Uterine smooth muscle cell (primary cell): ENCODE data around the gene NOP14. TPM values are rescaled to one million over a fixed set of nuclear protein-coding genes. Genes with fewer than 3 reads are reported as not detected.

ENCODE experiments used
- total RNA-seq: library from RNA; depleted of rRNA; stranded (reverse); fragments of >200 nt; gene quantifications from 2 replicates; pipeline ENCODE4 v1.2.3, GENCODE V29; 2014

The NOP14 gene
- total RNA-seq, result 26.0 and 33.5 TPM in 2 replicates

DNA sequence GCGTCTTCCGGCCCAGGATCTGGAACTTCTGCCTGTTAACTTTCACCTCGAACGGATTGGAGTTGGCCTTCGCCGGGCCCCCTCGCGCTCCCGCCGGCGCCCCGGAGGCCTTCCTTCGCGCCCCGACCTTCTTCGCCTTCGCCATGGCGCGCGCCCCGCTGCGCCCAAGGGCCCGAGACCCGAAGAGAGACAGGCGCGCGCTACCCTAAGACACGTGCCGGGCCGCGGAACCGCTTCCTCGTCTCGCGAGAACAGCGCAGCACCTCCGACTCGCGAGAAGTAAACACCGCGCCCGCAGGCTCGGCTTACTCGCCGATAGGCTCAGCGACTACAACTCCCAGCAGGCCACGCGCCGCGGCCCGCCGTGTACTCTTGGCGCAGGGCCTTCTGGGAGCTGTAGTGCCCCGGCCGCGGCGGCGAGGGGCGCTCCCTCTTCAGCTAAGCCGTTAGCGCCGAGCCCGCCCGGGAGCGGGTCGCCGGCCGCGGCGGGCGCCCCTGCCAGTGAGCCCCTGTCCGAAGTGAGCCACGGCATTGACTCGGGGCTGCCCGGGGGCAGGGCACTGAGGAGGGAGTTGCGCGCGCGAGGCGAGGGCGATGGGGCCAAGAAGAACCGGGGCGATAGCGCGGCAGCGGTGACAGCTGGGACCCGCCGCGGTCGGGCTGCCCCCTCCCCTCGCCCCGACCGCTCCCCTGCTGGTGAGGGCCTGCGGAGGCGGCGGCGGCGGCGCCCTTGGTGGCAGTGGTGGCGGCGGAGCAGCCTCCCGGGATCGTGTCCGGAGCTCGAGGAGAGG is at the start of gene NOP14, which contains the start of gene GRK4:
TSS of gene NOP14 (minus strand) at position 232 of the 791 bp plus-strand sequence. CDS start at position 145, 87 bp downstream.
TSS of gene GRK4 (plus strand) at position 397 of the 791 bp plus-strand sequence. CDS start 500 bp downstream, outside the sequence.

Other genes starting within 250 kb of the NOP14 start
- 54.7 and 59.9 TPM in 2 replicates for gene TNIP2, start 207.1 kb downstream of the NOP14 start, total RNA-seq
- gene SH3BP2, start 170.3 kb downstream of the NOP14 start, total RNA-seq, result 8.0 and 11.0 TPM in 2 replicates
- 142 and 145 TPM in 2 replicates for gene ADD1, start 119.6 kb downstream of the NOP14 start, total RNA-seq
- 4.1 and 4.2 TPM in 2 replicates for gene GRK4, start 165 bp upstream of the NOP14 start, total RNA-seq
- gene HTT-AS, start 111.1 kb upstream of the NOP14 start, total RNA-seq, result not detected in 2 replicates
- 42.7 and 61.6 TPM in 2 replicates for gene HTT, start 111.3 kb upstream of the NOP14 start, total RNA-seq